Endothelial cell of umbilical vein (primary cell): ENCODE results near the gene MAFF. TPM values are rescaled to one million over a fixed set of nuclear protein-coding genes. Genes with fewer than 3 reads are reported as not detected.

Source experiments
- BruUV-seq: library from RNA; stranded (reverse); fragments of 400-500 nt; replicated peaks from 2 replicates; lab custom pipeline; 2021; lab: Mats Ljungman, UMichigan
- CTCF ChIA-PET: fragments of 300-600, 350-600 bp; sonication (Branson Sonifier 250); formaldehyde crosslinking; loops from one replicate; lab custom pipeline; 2021; ENCODE audit warnings: antibody characterized with exemption, inconsistent platforms; lab: Charles Lee
- POLR2A ChIA-PET: fragments of 300-600, 350-600 bp; sonication (Branson Sonifier 250); formaldehyde crosslinking; loops from one replicate; lab custom pipeline; 2021; ENCODE audit warnings: antibody characterized with exemption, inconsistent platforms; lab: Charles Lee
- DNase-seq: peaks from one replicate; pipeline ENCODE4 v3.0.0-alpha.2; 2011; ENCODE audit warnings: low read depth, low spot score
- FAIRE-seq: peaks from 2 replicates; lab custom pipeline; 2011; peaks lifted over from hg19 to GRCh38; lab: Jason Lieb, UNC
- H2AFZ ChIP-seq: 2 replicates; pipeline ENCODE4 v1.6.0; 2012; ENCODE audit warnings: low read depth, low read length, control low read depth, inconsistent platforms
- H3K27ac ChIP-seq: 2 replicates; pipeline ENCODE4 v1.5.1; 2011; ENCODE audit warnings: low read depth, mild to moderate bottlenecking, control low read depth, low read length, moderate library complexity; ENCODE audit not compliant: insufficient read depth
- H3K27me3 ChIP-seq, 2 experiments: 2 replicates each; pipeline versions ENCODE4 v1.6.0 to v1.6.1; 2011; ENCODE audit warnings: low read length in 2 of 2, mixed read lengths in 1 of 2; ENCODE audit not compliant: control insufficient read depth in 2 of 2, insufficient read depth in 2 of 2
- H3K36me3 ChIP-seq, 2 experiments: 2 replicates in 1 of 2; 3 replicates in 1 of 2; pipeline ENCODE4 v1.5.1; 2011; ENCODE audit warnings: low read length in 2 of 2, mild to moderate bottlenecking in 1 of 2, moderate library complexity in 1 of 2; ENCODE audit not compliant: control insufficient read depth in 2 of 2, insufficient read depth in 2 of 2; ENCODE audit errors: extremely low read depth in 1 of 2
- H3K4me1 ChIP-seq: 3 replicates; pipeline ENCODE4 v1.5.1; 2011; ENCODE audit warnings: mild to moderate bottlenecking, low read length; ENCODE audit not compliant: control insufficient read depth, insufficient read depth; ENCODE audit errors: extremely low read depth
- H3K4me2 ChIP-seq: 2 replicates; pipeline ENCODE4 v1.6.1; 2011; ENCODE audit warnings: low read length, control low read depth, mixed read lengths; ENCODE audit not compliant: insufficient read depth
- H3K4me3 ChIP-seq, 3 experiments: fragments of 200-600 bp in 1 of 3; sonication (generic), shearing (Covaris generic) in 1 of 3; replicated peaks in 1 of 3; 2 replicates each; pipeline ENCODE4 v1.5.1; 2011 to 2016; ENCODE audit warnings: control low read depth in 3 of 3, low read length in 3 of 3, mild to moderate bottlenecking in 2 of 3, inconsistent platforms in 1 of 3, low read depth in 1 of 3, moderate library complexity in 1 of 3; ENCODE audit not compliant: insufficient read depth in 1 of 3
- H3K79me2 ChIP-seq: 2 replicates; pipeline ENCODE4 v1.6.0; 2012; ENCODE audit warnings: low read length, inconsistent platforms; ENCODE audit not compliant: control insufficient read depth, insufficient read depth
- H3K9ac ChIP-seq: replicated peaks from 2 replicates; pipeline ENCODE3; 2011; ENCODE audit warnings: low read length, control low read depth; ENCODE audit not compliant: insufficient read depth; ENCODE audit errors: extremely low read depth
- H3K9me1 ChIP-seq: replicated peaks from 3 replicates; pipeline ENCODE4 v1.6.0; 2011; ENCODE audit warnings: mild to moderate bottlenecking, low read length; ENCODE audit not compliant: control insufficient read depth, insufficient read depth; ENCODE audit errors: extremely low read depth
- H3K9me3 ChIP-seq: replicated peaks from 2 replicates; pipeline ENCODE4 v1.5.1; 2012; ENCODE audit warnings: low read length, inconsistent platforms; ENCODE audit not compliant: control insufficient read depth, insufficient read depth
- H4K20me1 ChIP-seq: replicated peaks from 2 replicates; pipeline ENCODE3; 2011; ENCODE audit warnings: mild to moderate bottlenecking, low read length; ENCODE audit not compliant: control insufficient read depth, insufficient read depth; ENCODE audit errors: extremely low read depth
- EZH2 ChIP-seq: IDR thresholded peaks from 2 replicates; pipeline ENCODE4 v1.6.1; 2012; ENCODE audit warnings: borderline replicate concordance, low read depth, mild to moderate bottlenecking, moderate library complexity, low read length, inconsistent platforms; ENCODE audit not compliant: severe bottlenecking
- FOS ChIP-seq: IDR thresholded peaks from 2 replicates; pipeline ENCODE4 v1.6.1; 2011; ENCODE audit warnings: mild to moderate bottlenecking, low read length, moderate library complexity, borderline replicate concordance; ENCODE audit not compliant: insufficient read depth
- GATA2 ChIP-seq: IDR thresholded peaks from 2 replicates; pipeline ENCODE4 v1.7.0; 2011; ENCODE audit warnings: low read depth, mild to moderate bottlenecking, moderate library complexity, mixed read lengths, low read length; ENCODE audit not compliant: insufficient read length, insufficient read depth
- JUN ChIP-seq: IDR thresholded peaks from 2 replicates; pipeline ENCODE4 v1.6.1; 2011; ENCODE audit warnings: borderline replicate concordance, low read depth; ENCODE audit not compliant: insufficient read length, insufficient read depth
- MYC ChIP-seq: IDR thresholded peaks from one replicate; pipeline ENCODE4 v1.6.1; 2011; ENCODE audit warnings: mild to moderate bottlenecking, low read depth, low read length
- POLR2A ChIP-seq: IDR thresholded peaks from 2 replicates; pipeline ENCODE4 v1.6.1; 2012; ENCODE audit warnings: low read depth, mild to moderate bottlenecking, control low read depth, low read length
- POLR2AphosphoS5 ChIP-seq: IDR thresholded peaks from 2 replicates; pipeline ENCODE4 v1.6.1; 2012; ENCODE audit warnings: low read depth, mild to moderate bottlenecking, control low read depth, low read length, moderate library complexity; ENCODE audit not compliant: insufficient read depth
- dilution Hi-C: fragments of 300-500 bp; cut with MboI; formaldehyde crosslinking; loops from one replicate; pipeline ENCODE4 v1.15.0; 2019; ENCODE audit warnings: low sequenced_read_pairs; ENCODE audit not compliant: extremely low pct_ligation_motif_present
- intact Hi-C: fragments of 100-400 bp; cut with micrococcal nuclease; formaldehyde crosslinking; loops from one replicate; pipeline ENCODE4 v1.10.0; 2022
- polyA plus RNA-seq, 4 experiments: library from polyadenylated mRNA; depleted of rRNA in 3 of 4; stranded (reverse) in 3 of 4; unstranded in 1 of 4; fragments of >200 nt; gene quantifications; 2 replicates each; pipeline versions ENCODE4 v1.2.1 to v1.2.3, GENCODE V29; 2011 to 2012; ENCODE audit warnings: missing spikeins in 1 of 4
- total RNA-seq: library from RNA; stranded (reverse); gene quantifications from 2 replicates; pipeline ENCODE4 v1.2.3, GENCODE V29; 2021
- TF ChIP-seq, protein P1 (sequence below), 2 donors: IDR thresholded peaks; 1 replicate in 1 of 2; 2 replicates in 1 of 2; pipeline ENCODE4 v1.5.1; 2011; ENCODE audit warnings: low read length in 2 of 2, mild to moderate bottlenecking in 2 of 2, moderate library complexity in 2 of 2, control low read depth in 1 of 2, inconsistent platforms in 1 of 2, low read depth in 1 of 2; ENCODE audit not compliant: insufficient read depth in 1 of 2; ENCODE audit errors: extremely low read depth in 1 of 2
- TF ChIP-seq, protein P2 (sequence below): IDR thresholded peaks from 2 replicates; pipeline ENCODE4 v1.6.1; 2011; ENCODE audit not compliant: insufficient read depth, insufficient read length

Gene MAFF
- total and polyA plus RNA-seq, 2 donors (not counting 3 experiments of a cell fraction or from before 2014, with no cell fraction given), result 29.0 to 61.2 TPM

DNA sequence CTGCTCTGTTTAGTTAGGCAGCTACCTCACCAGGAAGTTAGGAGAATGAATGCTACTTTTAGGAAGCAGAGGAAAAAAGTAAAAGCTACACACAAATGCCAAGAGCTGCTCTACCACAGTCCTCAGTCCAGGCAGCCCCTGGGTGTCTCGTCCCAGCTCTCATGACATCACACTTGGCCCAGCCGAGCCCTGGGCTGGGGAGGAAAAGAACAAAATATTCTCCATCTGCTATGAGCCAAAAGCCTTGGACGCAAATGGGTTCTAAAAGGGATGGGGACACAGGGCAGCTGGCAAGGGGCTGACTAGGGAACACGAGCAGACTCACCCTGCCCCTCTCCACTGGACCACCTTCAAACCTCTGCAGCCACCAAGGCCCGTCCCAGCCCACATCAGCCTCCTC, 44.9 kb downstream of the MAFF start:
- Histone ChIP-seq H3K9me1 (no peaks in the 10 kb centered on the region), H3K27ac (no peak overlapping the region), H3K9ac (no peak overlapping the region), H3K27me3 (no peaks in the 10 kb centered on the region), H3K36me3 (peaks cover 5 to 44% of the 10 kb centered on the region in 2 experiments), H2AFZ (no peak overlapping the region), H3K9me3 (no peaks in the 10 kb centered on the region), H3K79me2 (peaks cover 35% of the 10 kb centered on the region), H3K4me2 (no peak overlapping the region), H4K20me1 (no peaks in the 10 kb centered on the region), H3K4me3 (no peak overlapping the region), H3K4me1 (no peaks in the 10 kb centered on the region)
- CTCF ChIA-PET, result interaction anchor here (0.5 to 0.8 kb wide), 2 partner anchors 14 to 47 kb away, joined by 3 read pairs; no protein-coding TSS in a partner anchor
- FAIRE-seq (no peak), DNase-seq (no peak)
- no peak for TF ChIP-seq JUN
- no peak for TF ChIP-seq FOS
- TF ChIP-seq POLR2AphosphoS5, result no peak
- TF ChIP-seq EZH2, result no peak
- TF ChIP-seq, protein P1, sequence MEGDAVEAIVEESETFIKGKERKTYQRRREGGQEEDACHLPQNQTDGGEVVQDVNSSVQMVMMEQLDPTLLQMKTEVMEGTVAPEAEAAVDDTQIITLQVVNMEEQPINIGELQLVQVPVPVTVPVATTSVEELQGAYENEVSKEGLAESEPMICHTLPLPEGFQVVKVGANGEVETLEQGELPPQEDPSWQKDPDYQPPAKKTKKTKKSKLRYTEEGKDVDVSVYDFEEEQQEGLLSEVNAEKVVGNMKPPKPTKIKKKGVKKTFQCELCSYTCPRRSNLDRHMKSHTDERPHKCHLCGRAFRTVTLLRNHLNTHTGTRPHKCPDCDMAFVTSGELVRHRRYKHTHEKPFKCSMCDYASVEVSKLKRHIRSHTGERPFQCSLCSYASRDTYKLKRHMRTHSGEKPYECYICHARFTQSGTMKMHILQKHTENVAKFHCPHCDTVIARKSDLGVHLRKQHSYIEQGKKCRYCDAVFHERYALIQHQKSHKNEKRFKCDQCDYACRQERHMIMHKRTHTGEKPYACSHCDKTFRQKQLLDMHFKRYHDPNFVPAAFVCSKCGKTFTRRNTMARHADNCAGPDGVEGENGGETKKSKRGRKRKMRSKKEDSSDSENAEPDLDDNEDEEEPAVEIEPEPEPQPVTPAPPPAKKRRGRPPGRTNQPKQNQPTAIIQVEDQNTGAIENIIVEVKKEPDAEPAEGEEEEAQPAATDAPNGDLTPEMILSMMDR (IDR thresholded peaks at IDR 0.05; ENCODE audit: extremely low read depth in 1 of 2, insufficient read depth in 1 of 2, low read depth in 1 of 2, low read length in 2 of 2), result no peak
- TF ChIP-seq GATA2, result no peak
- TF ChIP-seq POLR2A, result no peak
- no peak for TF ChIP-seq MYC
- TF ChIP-seq, protein P2, sequence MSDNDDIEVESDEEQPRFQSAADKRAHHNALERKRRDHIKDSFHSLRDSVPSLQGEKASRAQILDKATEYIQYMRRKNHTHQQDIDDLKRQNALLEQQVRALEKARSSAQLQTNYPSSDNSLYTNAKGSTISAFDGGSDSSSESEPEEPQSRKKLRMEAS, result no peak
- dilution Hi-C loops (no loop called here), intact Hi-C loops (no loop called here)
- POLR2A ChIA-PET, result no interaction called here
- BruUV-seq, result no TSS peak
